Thyroid gland (tissue), 4 donors: ENCODE data around the gene DPP3.
"Not testable (repeated sequence)": the region's sequence is repeated elsewhere in the genome, so short reads cannot be mapped to it uniquely, and the experiment has no call there.

Source experiments
- POLR2A ChIP-seq, 2 donors: fragments of 450-650 bp; IDR thresholded peaks; one replicate each; pipeline ENCODE4 v1.6.1; 2017; ENCODE audit warnings: antibody characterized with exemption in 2 of 2, mild to moderate bottlenecking in 2 of 2, moderate library complexity in 1 of 2
- TF ChIP-seq, protein P1 (sequence below), 6 experiments: fragments of 200-600 bp in 3 of 6; fragments of 450-650 bp in 3 of 6; sonication (generic) in 3 of 6; IDR thresholded peaks; one replicate each; pipeline ENCODE4 v1.5.1; 2016 to 2019; ENCODE audit warnings: antibody characterized with exemption in 6 of 6, mild to moderate bottlenecking in 2 of 6, inconsistent platforms in 1 of 6, moderate library complexity in 1 of 6

DNA sequence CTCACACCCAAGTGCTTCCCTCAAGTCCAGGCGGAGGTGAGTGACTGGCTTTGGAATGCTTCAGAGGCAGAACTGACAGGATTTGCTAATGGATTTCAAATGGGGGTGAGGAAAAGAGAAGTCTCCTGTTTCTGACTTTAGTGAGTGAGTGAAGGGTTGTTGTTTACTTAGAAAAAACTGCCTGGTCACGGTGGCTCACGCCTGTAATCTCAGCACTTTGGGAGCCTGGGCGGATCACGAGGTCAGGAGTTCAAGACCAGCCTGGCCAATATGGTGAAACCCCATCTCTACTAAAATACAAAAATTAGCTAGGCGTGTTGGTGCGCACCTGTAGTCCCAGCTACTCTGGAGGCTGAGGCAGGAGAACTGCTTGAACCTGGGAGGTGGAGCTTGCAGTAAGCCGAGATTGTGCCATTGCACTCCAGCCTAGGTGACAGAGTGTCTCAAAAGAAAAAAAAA, 48.3 kb upstream of the DPP3 start:
- TF ChIP-seq, protein P1, sequence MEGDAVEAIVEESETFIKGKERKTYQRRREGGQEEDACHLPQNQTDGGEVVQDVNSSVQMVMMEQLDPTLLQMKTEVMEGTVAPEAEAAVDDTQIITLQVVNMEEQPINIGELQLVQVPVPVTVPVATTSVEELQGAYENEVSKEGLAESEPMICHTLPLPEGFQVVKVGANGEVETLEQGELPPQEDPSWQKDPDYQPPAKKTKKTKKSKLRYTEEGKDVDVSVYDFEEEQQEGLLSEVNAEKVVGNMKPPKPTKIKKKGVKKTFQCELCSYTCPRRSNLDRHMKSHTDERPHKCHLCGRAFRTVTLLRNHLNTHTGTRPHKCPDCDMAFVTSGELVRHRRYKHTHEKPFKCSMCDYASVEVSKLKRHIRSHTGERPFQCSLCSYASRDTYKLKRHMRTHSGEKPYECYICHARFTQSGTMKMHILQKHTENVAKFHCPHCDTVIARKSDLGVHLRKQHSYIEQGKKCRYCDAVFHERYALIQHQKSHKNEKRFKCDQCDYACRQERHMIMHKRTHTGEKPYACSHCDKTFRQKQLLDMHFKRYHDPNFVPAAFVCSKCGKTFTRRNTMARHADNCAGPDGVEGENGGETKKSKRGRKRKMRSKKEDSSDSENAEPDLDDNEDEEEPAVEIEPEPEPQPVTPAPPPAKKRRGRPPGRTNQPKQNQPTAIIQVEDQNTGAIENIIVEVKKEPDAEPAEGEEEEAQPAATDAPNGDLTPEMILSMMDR (IDR thresholded peaks at IDR 0.05): not testable (repeated sequence)
- not testable (repeated sequence) for TF ChIP-seq POLR2A (IDR thresholded peaks at IDR 0.05)
